Smooth muscle cell (in vitro differentiated cells): ENCODE results near the gene DKK2. TPM values are rescaled to one million over a fixed set of nuclear protein-coding genes. Genes with fewer than 3 reads are reported as not detected.
A peak's percentile ranks its signal among the peaks of the same experiment; 100 is the strongest.

ENCODE experiments used
- DNase-seq: peaks from one replicate; lab custom pipeline; 2025; ENCODE audit not compliant: unreplicated experiment; lab: John Stamatoyannopoulos, UW
- H2AFZ ChIP-seq: fragments of 200-600 bp; sonication (generic); 2 replicates; pipeline ENCODE4 v1.6.0; 2016; ENCODE audit warnings: antibody characterized with exemption, low read depth, mild to moderate bottlenecking
- H3F3A ChIP-seq: fragments of 200-600 bp; sonication (generic); 2 replicates; pipeline ENCODE4 v1.6.0; 2017; ENCODE audit warnings: antibody characterized with exemption, low read depth
- H3K27ac ChIP-seq: fragments of 200-600 bp; sonication (generic); 2 replicates; pipeline ENCODE4 v1.5.1; 2016; ENCODE audit warnings: low read depth, mild to moderate bottlenecking
- H3K27me3 ChIP-seq: fragments of 200-600 bp; sonication (generic); 2 replicates; pipeline ENCODE4 v1.6.1; 2016; ENCODE audit warnings: low read depth, mild to moderate bottlenecking
- H3K36me3 ChIP-seq: fragments of 200-600 bp; sonication (generic); 2 replicates; pipeline ENCODE4 v1.5.1; 2016; ENCODE audit warnings: low read depth
- H3K4me1 ChIP-seq: fragments of 200-600 bp; sonication (generic); 2 replicates; pipeline ENCODE4 v1.5.1; 2016; ENCODE audit warnings: low read depth
- H3K4me2 ChIP-seq: fragments of 200-600 bp; sonication (generic); 2 replicates; pipeline ENCODE4 v1.6.0; 2016; ENCODE audit warnings: mild to moderate bottlenecking
- H3K4me3 ChIP-seq: fragments of 200-600 bp; sonication (generic); 2 replicates; pipeline ENCODE4 v1.5.1; 2016; ENCODE audit warnings: mild to moderate bottlenecking
- H3K79me2 ChIP-seq: fragments of 200-600 bp; sonication (generic); 2 replicates; pipeline ENCODE4 v1.6.0; 2016; ENCODE audit warnings: low read depth, mild to moderate bottlenecking
- H3K9ac ChIP-seq: fragments of 200-600 bp; sonication (generic); 2 replicates; pipeline ENCODE4 v1.6.0; 2016; ENCODE audit warnings: low read depth
- H3K9me3 ChIP-seq: fragments of 200-600 bp; sonication (generic); replicated peaks from 2 replicates; pipeline ENCODE4 v1.5.1; 2016; ENCODE audit warnings: low read depth
- H4K20me1 ChIP-seq: fragments of 200-600 bp; sonication (generic); 2 replicates; pipeline ENCODE4 v1.6.0; 2016; ENCODE audit warnings: low read depth
- WGBS: methylation state at CpG from one replicate; pipeline ENCODE4 v1.1.7; 2016; ENCODE audit warnings: low lambda C conversion rate; 5-methylcytosine and 5-hydroxymethylcytosine counted together
- polyA plus RNA-seq: library from polyadenylated mRNA; unstranded; fragments of >200 nt; fragmentation: Nextera tagmentation; extraction: Ambion mirVana; gene quantifications from 2 replicates; pipeline ENCODE4 v1.2.1, GENCODE V29; 2016
- total RNA-seq: library from RNA; depleted of rRNA; stranded (reverse); fragments of >200 nt; gene quantifications from 2 replicates; pipeline ENCODE4 v1.2.3, GENCODE V29; 2014
- TF ChIP-seq, protein P1 (sequence below): fragments of 200-600 bp; sonication (generic); IDR thresholded peaks from 2 replicates; pipeline ENCODE4 v1.5.1; 2017; ENCODE audit warnings: borderline replicate concordance, mild to moderate bottlenecking, antibody characterized with exemption; ENCODE audit not compliant: insufficient read depth, poor library complexity, severe bottlenecking

Gene DKK2
- total and polyA plus RNA-seq, 2 experiments from 2014 or later, result 325 to 555 TPM

DNA sequence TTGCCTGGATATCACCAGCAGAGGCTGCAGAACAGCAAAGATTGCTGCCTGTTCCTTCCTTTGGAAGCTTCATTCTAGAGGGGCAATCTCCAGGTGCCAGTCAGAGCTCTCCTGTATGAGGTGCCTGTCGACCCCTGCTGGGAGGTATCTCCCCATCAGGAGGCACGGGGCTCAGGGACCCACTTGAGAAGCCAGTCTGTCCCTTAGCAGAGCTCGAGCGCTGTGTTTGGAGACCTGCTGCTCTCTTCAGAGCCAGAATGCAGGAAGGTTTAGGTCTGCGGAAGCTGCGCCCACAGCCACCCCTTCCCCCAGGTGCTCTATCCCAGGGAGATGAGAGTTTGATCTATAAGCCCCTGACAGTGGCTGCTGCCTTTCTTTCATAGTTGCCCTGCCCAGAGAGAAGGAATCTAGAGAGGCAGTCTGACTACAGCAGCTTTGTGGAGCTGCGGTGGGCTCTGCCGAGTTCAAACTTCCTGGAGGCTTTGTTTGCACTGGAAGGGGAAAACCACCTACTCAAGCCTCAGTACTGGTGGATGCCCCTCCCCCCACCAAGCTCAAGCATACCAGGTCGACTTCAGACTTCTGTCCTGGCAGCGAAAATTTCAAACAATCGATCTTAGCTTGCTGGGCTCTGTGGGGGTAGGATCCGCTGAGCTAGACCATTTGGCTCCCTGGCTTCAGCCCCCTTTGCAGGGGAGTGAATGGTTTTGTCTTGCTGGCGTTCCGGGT is 57.9 kb downstream of the DKK2 start:
- Histone ChIP-seq H3K27ac (peak overlapping the region; percentile 26), H3K4me2 (no peak overlapping the region), H3F3A (peaks cover 15% of the 10 kb centered on the region), H2AFZ (no peak overlapping the region), H3K4me1 (peaks cover 12% of the 10 kb centered on the region), H3K9me3 (no peaks in the 10 kb centered on the region), H3K9ac (no peak overlapping the region), H3K27me3 (no peaks in the 10 kb centered on the region), H3K4me3 (no peak overlapping the region), H3K36me3 (peaks cover 6% of the 10 kb centered on the region), H3K79me2 (peaks cover 41% of the 10 kb centered on the region), H4K20me1 (peaks cover 95% of the 10 kb centered on the region)
- TF ChIP-seq, protein P1, sequence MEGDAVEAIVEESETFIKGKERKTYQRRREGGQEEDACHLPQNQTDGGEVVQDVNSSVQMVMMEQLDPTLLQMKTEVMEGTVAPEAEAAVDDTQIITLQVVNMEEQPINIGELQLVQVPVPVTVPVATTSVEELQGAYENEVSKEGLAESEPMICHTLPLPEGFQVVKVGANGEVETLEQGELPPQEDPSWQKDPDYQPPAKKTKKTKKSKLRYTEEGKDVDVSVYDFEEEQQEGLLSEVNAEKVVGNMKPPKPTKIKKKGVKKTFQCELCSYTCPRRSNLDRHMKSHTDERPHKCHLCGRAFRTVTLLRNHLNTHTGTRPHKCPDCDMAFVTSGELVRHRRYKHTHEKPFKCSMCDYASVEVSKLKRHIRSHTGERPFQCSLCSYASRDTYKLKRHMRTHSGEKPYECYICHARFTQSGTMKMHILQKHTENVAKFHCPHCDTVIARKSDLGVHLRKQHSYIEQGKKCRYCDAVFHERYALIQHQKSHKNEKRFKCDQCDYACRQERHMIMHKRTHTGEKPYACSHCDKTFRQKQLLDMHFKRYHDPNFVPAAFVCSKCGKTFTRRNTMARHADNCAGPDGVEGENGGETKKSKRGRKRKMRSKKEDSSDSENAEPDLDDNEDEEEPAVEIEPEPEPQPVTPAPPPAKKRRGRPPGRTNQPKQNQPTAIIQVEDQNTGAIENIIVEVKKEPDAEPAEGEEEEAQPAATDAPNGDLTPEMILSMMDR, result no peak
- WGBS, result 77% methylated on average over 14 of the region's 14 CpGs
- DNase-seq, result no peak

DNA sequence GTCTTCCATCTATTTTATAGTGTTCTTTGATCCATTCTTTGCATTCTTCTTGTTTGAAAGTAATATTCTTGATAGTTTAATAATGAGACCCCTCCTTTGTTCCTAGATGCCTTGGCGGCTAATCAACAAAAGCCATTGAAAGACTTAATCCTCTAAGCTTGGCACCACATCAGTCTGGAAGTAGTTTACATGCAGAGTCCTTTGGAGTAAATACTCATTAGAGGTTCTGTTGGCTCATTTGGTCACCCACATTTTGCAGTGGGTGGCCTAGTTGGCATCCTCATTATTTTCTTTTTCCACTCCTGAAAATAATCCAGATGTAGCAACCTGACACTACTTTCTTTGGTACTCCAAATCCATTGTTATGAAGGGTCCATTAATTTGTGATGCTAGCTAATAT is 64.5 kb downstream of the DKK2 start:
- no peaks in the 10 kb centered on the region for H3K9me3 ChIP-seq
- TF ChIP-seq, protein P1, result no peak
- H2AFZ ChIP-seq, result no peak overlapping the region
- no peak overlapping the region for H3K4me3 ChIP-seq
- no peak overlapping the region for H3K4me2 ChIP-seq
- H3K36me3 ChIP-seq, result peaks cover 8% of the 10 kb centered on the region
- H3F3A ChIP-seq, result peaks cover 37% of the 10 kb centered on the region
- DNase-seq, result no peak
- 85% methylated on average over 1 of the region's 1 CpG for WGBS
- peaks cover 99% of the 10 kb centered on the region for H4K20me1 ChIP-seq
- H3K79me2 ChIP-seq, result peaks cover 45% of the 10 kb centered on the region
- H3K4me1 ChIP-seq, result peaks cover 3% of the 10 kb centered on the region
- peak overlapping the region; percentile 35 for H3K27ac ChIP-seq
- no peaks in the 10 kb centered on the region for H3K27me3 ChIP-seq
- H3K9ac ChIP-seq, result no peak overlapping the region

DNA sequence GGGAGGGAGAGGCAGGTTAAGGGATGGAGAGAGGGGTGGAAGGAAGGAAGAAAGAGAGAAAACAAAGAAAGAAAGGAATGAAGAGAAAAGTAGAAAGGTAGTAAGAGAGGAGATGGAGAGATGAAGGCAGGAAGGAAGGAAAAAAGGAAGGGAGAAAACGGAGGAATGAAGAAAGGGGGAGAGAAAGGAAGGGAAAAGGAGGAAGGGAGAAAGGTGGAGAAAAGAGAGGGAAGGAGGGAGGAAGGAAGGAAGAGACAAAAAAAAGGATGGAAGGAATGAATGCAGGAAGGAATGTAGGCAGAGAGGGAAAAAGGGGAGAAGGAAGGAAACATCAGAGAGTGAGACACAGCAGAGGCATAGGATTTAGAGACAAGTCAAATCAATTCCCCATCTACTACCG is 68.2 kb downstream of the DKK2 start:
- Histone ChIP-seq H3K4me3 (no peak overlapping the region), H3K4me1 (peaks cover 3% of the 10 kb centered on the region), H4K20me1 (peaks cover 94% of the 10 kb centered on the region), H3K9me3 (no peaks in the 10 kb centered on the region), H3K9ac (no peak overlapping the region), H3K27ac (peak overlapping the region; percentile 42), H3K36me3 (peaks cover 6% of the 10 kb centered on the region), H2AFZ (no peak overlapping the region), H3K4me2 (no peak overlapping the region), H3F3A (peaks cover 30% of the 10 kb centered on the region), H3K79me2 (peaks cover 42% of the 10 kb centered on the region), H3K27me3 (no peaks in the 10 kb centered on the region)
- TF ChIP-seq, protein P1, result no peak
- DNase-seq, result no peak
- 96% methylated on average over 2 of the region's 2 CpGs for WGBS

GRCh38 chr4:106953036-106953705 is 82.9 kb downstream of the DKK2 start:
- Histone ChIP-seq H2AFZ (no peak overlapping the region), H3K9me3 (no peaks in the 10 kb centered on the region), H3K9ac (no peak overlapping the region), H3K36me3 (no peaks in the 10 kb centered on the region), H3K27ac (peak overlapping the region; percentile 35), H3K4me3 (no peak overlapping the region), H4K20me1 (peaks cover 90% of the 10 kb centered on the region), H3K4me2 (no peak overlapping the region), H3K27me3 (no peaks in the 10 kb centered on the region), H3K4me1 (no peaks in the 10 kb centered on the region), H3F3A (peaks cover 14% of the 10 kb centered on the region), H3K79me2 (peaks cover 77% of the 10 kb centered on the region)
- 65% methylated on average over 3 of the region's 3 CpGs for WGBS
- TF ChIP-seq, protein P1, result no peak
- DNase-seq, result no peak
